Activated naive CD4-positive, alpha-beta T cell treated with anti-CD3 and anti-CD28 coated beads, Interleukin-2, amount 50 U/mL, for 16 hours (primary cell): ENCODE measurements around the gene HCRTR1.

Experiments
- DNase-seq: peaks from one replicate; pipeline ENCODE4 v3.0.0-alpha.2; 2020

HCRTR1 gene

GRCh38 chr1:31600641-31601040 is 16.8 kb upstream of the HCRTR1 start:
- DNase-seq = no peak

- DNase-seq = no peak
These were observed 15.4 kb upstream of the HCRTR1 start for GRCh38 chr1:31602081-31602480.

- no peak for DNase-seq
These were observed 11.5 kb upstream of the HCRTR1 start for GRCh38 chr1:31605908-31606427.

- no peak for DNase-seq
These were observed 10.1 kb upstream of the HCRTR1 start for GRCh38 chr1:31607360-31607759.

GRCh38 chr1:31609514-31610118 is 7.9 kb upstream of the HCRTR1 start:
- DNase-seq = no peak

- DNase-seq = no peak
These were observed 3.0 kb upstream of the HCRTR1 start for GRCh38 chr1:31614414-31615005.

- DNase-seq = no peak
These were observed 2.1 kb upstream of the HCRTR1 start for GRCh38 chr1:31615414-31615813.

GRCh38 chr1:31615939-31616338 is 1.6 kb upstream of the HCRTR1 start:
- DNase-seq = no peak

GRCh38 chr1:31617916-31618746 is 642 bp downstream of the HCRTR1 start:
- DNase-seq = peak; percentile 56

GRCh38 chr1:31618916-31619846 is 1.7 kb downstream of the HCRTR1 start:
- DNase-seq = no peak

- DNase-seq = no peak
These were observed 3.4 kb downstream of the HCRTR1 start for GRCh38 chr1:31620631-31621497.

GRCh38 chr1:31621498-31621820 is 4.0 kb downstream of the HCRTR1 start:
- no peak for DNase-seq

GRCh38 chr1:31621847-31622730 is 4.6 kb downstream of the HCRTR1 start:
- no peak for DNase-seq

- no peak for DNase-seq
These were observed 5.9 kb downstream of the HCRTR1 start for GRCh38 chr1:31623365-31623764.

- DNase-seq = no peak
These were observed 6.8 kb downstream of the HCRTR1 start for GRCh38 chr1:31624309-31624708.

- DNase-seq = no peak
These were observed 7.4 kb downstream of the HCRTR1 start for GRCh38 chr1:31624731-31625514.

- DNase-seq = no peak
These were observed 8.2 kb downstream of the HCRTR1 start for GRCh38 chr1:31625561-31626222.

- no peak for DNase-seq
These were observed 9.0 kb downstream of the HCRTR1 start for GRCh38 chr1:31626223-31627207.
